ENCODE results near the gene GRIA3.

- TF ChIP-seq CTCF (IDR thresholded peaks at IDR 0.05) (no peak), POLR2A (IDR thresholded peaks at IDR 0.05; ENCODE audit: low read depth) (no peak), POLR2AphosphoS5 (IDR thresholded peaks at IDR 0.05) (no peak), EP300 (IDR thresholded peaks at IDR 0.05) (no peak)
These were observed 334.7 kb downstream of the GRIA3 start for GRCh38 chrX:123518791-123519190.

Measured in esophagus muscularis mucosa (tissue), 4 donors.